Measurements from ENCODE around the gene ABRACL.

ABRACL gene

DNA sequence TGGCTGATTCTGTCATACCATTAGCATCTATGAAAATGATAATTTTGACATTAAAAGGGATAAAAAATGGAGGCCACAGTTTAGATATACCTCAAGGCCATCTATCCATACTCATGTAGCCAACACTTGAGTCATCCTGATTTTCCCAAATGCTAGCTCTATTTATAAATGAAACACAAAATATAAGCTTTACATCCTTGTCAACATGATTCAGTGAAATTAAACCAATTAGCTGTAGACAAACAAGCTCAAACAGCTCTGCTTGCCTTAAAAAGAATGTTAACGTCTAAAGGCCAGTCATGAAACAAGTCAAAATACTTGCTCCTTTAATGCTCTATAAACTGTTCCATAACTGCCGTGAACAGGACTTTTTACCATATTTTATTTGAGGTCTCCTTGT lies 40.3 kb downstream of the ABRACL start:
- H3K18ac ChIP-seq (ENCODE audit: low read length) = no peak overlapping the region
- no peak for DNase-seq (ENCODE audit: low spot score)
- H3K9me3 ChIP-seq (replicated peaks in 1 of 2; ENCODE audit: control insufficient read depth in 2 of 2, insufficient read depth in 1 of 2, low read depth in 1 of 2, low read length in 2 of 2) = no peaks in the 10 kb centered on the region
- H3K36me3 ChIP-seq (replicated peaks in 1 of 2; ENCODE audit: control insufficient read depth in 2 of 2, insufficient read depth in 2 of 2, low read length in 2 of 2) = no peaks in the 10 kb centered on the region
- H3K27me3 ChIP-seq (ENCODE audit: control insufficient read depth in 3 of 3, insufficient read depth in 3 of 3, low read depth in 1 of 3, low read length in 3 of 3) = peaks cover 0 to 7% (median 0%) of the 10 kb centered on the region in 3 experiments
- H4K8ac ChIP-seq (ENCODE audit: low read depth, low read length) = no peak overlapping the region
- H3K4me1 ChIP-seq (ENCODE audit: control insufficient read depth in 2 of 2, insufficient read depth in 1 of 2, low read depth in 1 of 2, low read length in 2 of 2) = no peaks in the 10 kb centered on the region
- H3K27ac ChIP-seq (replicated peaks; ENCODE audit: low read length) = no peak overlapping the region
- no peak overlapping the region for H2AFZ ChIP-seq (ENCODE audit: low read length)
- H2BK120ac ChIP-seq (ENCODE audit: low read depth, low read length) = no peak overlapping the region
- H2BK15ac ChIP-seq (ENCODE audit: low read length) = no peak overlapping the region
- no peak overlapping the region for H3K9ac ChIP-seq (ENCODE audit: low read depth, low read length, poor library complexity)
- no peak overlapping the region for H4K91ac ChIP-seq (ENCODE audit: low read depth, low read length, poor library complexity)
- no peak overlapping the region for H2BK5ac ChIP-seq (ENCODE audit: low read length)
- H3K79me1 ChIP-seq (ENCODE audit: low read depth, low read length) = no peaks in the 10 kb centered on the region
- H3K4ac ChIP-seq (ENCODE audit: low read length) = no peak overlapping the region
- H3K4me2 ChIP-seq (ENCODE audit: insufficient read depth, low read length, poor library complexity, severe bottlenecking) = no peak overlapping the region
- H3K23ac ChIP-seq (ENCODE audit: low read depth, low read length, poor library complexity) = no peak overlapping the region
- H3K4me3 ChIP-seq (ENCODE audit: low read length in 2 of 2) = no peak overlapping the region
- H3K14ac ChIP-seq (ENCODE audit: low read length) = no peak overlapping the region
- WGBS, 2 donors (ENCODE audit: extremely low coverage in 2 of 2, insufficient read length in 2 of 2, insufficient replicate concordance in 1 of 2) = no CpG with 5 or more reads among the region's 2 CpGs
- no peak overlapping the region for H2BK12ac ChIP-seq (ENCODE audit: low read length)
- H2AK5ac ChIP-seq (ENCODE audit: low read depth, low read length) = no peak overlapping the region

DNA sequence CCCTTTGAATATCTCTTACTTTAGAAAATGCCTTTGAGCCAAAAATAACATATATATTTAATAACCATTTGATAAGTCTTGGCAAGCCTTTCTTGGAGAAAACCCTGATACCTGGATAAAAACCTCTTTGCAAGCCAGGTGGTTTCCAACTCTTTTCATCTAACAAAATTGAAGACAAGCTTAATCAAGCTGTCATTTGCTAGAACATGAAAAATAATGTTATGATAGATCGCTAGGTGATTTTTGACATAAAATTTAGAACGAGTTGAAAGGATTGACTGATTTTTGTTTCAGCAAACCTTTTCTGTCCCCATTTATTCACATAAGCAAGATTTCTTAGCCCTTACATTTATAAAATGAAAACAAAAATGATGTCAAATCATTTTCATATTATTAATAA lies 44.6 kb downstream of the ABRACL start:
- no peak overlapping the region for H3K9ac ChIP-seq (ENCODE audit: low read depth, low read length, poor library complexity)
- H2BK5ac ChIP-seq (ENCODE audit: low read length) = no peak overlapping the region
- H2BK120ac ChIP-seq (ENCODE audit: low read depth, low read length) = no peak overlapping the region
- H3K4ac ChIP-seq (ENCODE audit: low read length) = no peak overlapping the region
- no peaks in the 10 kb centered on the region for H3K79me1 ChIP-seq (ENCODE audit: low read depth, low read length)
- H4K8ac ChIP-seq (ENCODE audit: low read depth, low read length) = no peak overlapping the region
- H3K18ac ChIP-seq (ENCODE audit: low read length) = no peak overlapping the region
- H3K9me3 ChIP-seq (replicated peaks in 1 of 2; ENCODE audit: control insufficient read depth in 2 of 2, insufficient read depth in 1 of 2, low read depth in 1 of 2, low read length in 2 of 2) = no peaks in the 10 kb centered on the region
- H3K36me3 ChIP-seq (replicated peaks in 1 of 2; ENCODE audit: control insufficient read depth in 2 of 2, insufficient read depth in 2 of 2, low read length in 2 of 2) = no peaks in the 10 kb centered on the region
- H3K23ac ChIP-seq (ENCODE audit: low read depth, low read length, poor library complexity) = no peak overlapping the region
- no peak overlapping the region for H4K91ac ChIP-seq (ENCODE audit: low read depth, low read length, poor library complexity)
- peaks cover 0 to 7% (median 0%) of the 10 kb centered on the region in 3 experiments for H3K27me3 ChIP-seq (ENCODE audit: control insufficient read depth in 3 of 3, insufficient read depth in 3 of 3, low read depth in 1 of 3, low read length in 3 of 3)
- H3K4me3 ChIP-seq (ENCODE audit: low read length in 2 of 2) = no peak overlapping the region
- H2AFZ ChIP-seq (ENCODE audit: low read length) = no peak overlapping the region
- no peak overlapping the region for H2AK5ac ChIP-seq (ENCODE audit: low read depth, low read length)
- H3K14ac ChIP-seq (ENCODE audit: low read length) = no peak overlapping the region
- H2BK12ac ChIP-seq (ENCODE audit: low read length) = no peak overlapping the region
- no peak overlapping the region for H2BK15ac ChIP-seq (ENCODE audit: low read length)
- DNase-seq (ENCODE audit: low spot score) = no peak
- no peak overlapping the region for H3K4me2 ChIP-seq (ENCODE audit: insufficient read depth, low read length, poor library complexity, severe bottlenecking)
- no peak overlapping the region for H3K27ac ChIP-seq (replicated peaks; ENCODE audit: low read length)
- no peaks in the 10 kb centered on the region for H3K4me1 ChIP-seq (ENCODE audit: control insufficient read depth in 2 of 2, insufficient read depth in 1 of 2, low read depth in 1 of 2, low read length in 2 of 2)
- no CpG with 5 or more reads among the region's 2 CpGs for WGBS, 2 donors (ENCODE audit: extremely low coverage in 2 of 2, insufficient read length in 2 of 2, insufficient replicate concordance in 1 of 2)

DNA sequence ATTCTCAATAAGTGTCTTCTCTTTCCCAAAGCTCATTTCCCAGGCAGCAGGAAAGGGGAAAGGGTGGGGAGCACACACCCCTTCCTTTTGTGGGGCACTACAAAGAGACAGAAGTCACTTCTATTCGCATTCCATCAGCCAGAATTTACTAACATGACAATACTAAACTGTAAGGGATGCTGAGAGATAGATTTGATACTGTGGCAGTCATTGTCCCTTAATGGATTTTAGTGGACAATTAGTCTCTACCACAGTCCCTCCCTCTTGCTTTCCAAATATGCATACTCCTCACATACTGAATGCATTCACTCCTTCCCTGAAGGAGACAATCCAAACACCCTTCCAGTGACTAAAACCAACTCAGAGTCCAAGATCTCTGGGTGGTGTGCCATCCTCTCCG lies 50.5 kb downstream of the ABRACL start:
- no peak overlapping the region for H2AFZ ChIP-seq (ENCODE audit: low read length)
- H3K79me1 ChIP-seq (ENCODE audit: low read depth, low read length) = no peaks in the 10 kb centered on the region
- no peak overlapping the region for H2BK15ac ChIP-seq (ENCODE audit: low read length)
- no peak overlapping the region for H2AK5ac ChIP-seq (ENCODE audit: low read depth, low read length)
- H3K27ac ChIP-seq (replicated peaks; ENCODE audit: low read length) = no peak overlapping the region
- DNase-seq (ENCODE audit: low spot score) = no peak
- H3K4me2 ChIP-seq (ENCODE audit: insufficient read depth, low read length, poor library complexity, severe bottlenecking) = no peak overlapping the region
- no peaks in the 10 kb centered on the region for H3K27me3 ChIP-seq (ENCODE audit: control insufficient read depth in 3 of 3, insufficient read depth in 3 of 3, low read depth in 1 of 3, low read length in 3 of 3)
- no peak overlapping the region for H3K18ac ChIP-seq (ENCODE audit: low read length)
- H3K4me1 ChIP-seq (ENCODE audit: control insufficient read depth in 2 of 2, insufficient read depth in 1 of 2, low read depth in 1 of 2, low read length in 2 of 2) = peaks cover 7 to 12% of the 10 kb centered on the region in 2 donors
- no peak overlapping the region for H4K8ac ChIP-seq (ENCODE audit: low read depth, low read length)
- no peak overlapping the region for H2BK5ac ChIP-seq (ENCODE audit: low read length)
- H2BK12ac ChIP-seq (ENCODE audit: low read length) = no peak overlapping the region
- H3K23ac ChIP-seq (ENCODE audit: low read depth, low read length, poor library complexity) = no peak overlapping the region
- H2BK120ac ChIP-seq (ENCODE audit: low read depth, low read length) = no peak overlapping the region
- H3K14ac ChIP-seq (ENCODE audit: low read length) = no peak overlapping the region
- no peaks in the 10 kb centered on the region for H3K9me3 ChIP-seq (replicated peaks in 1 of 2; ENCODE audit: control insufficient read depth in 2 of 2, insufficient read depth in 1 of 2, low read depth in 1 of 2, low read length in 2 of 2)
- H3K36me3 ChIP-seq (replicated peaks in 1 of 2; ENCODE audit: control insufficient read depth in 2 of 2, insufficient read depth in 2 of 2, low read length in 2 of 2) = no peaks in the 10 kb centered on the region
- no peak overlapping the region for H3K4me3 ChIP-seq (ENCODE audit: low read length in 2 of 2)
- H3K4ac ChIP-seq (ENCODE audit: low read length) = no peak overlapping the region
- no peak overlapping the region for H3K9ac ChIP-seq (ENCODE audit: low read depth, low read length, poor library complexity)
- WGBS, 2 donors (ENCODE audit: extremely low coverage in 2 of 2, insufficient read length in 2 of 2, insufficient replicate concordance in 1 of 2) = no CpG with 5 or more reads among the region's 2 CpGs
- H4K91ac ChIP-seq (ENCODE audit: low read depth, low read length, poor library complexity) = no peak overlapping the region

DNA sequence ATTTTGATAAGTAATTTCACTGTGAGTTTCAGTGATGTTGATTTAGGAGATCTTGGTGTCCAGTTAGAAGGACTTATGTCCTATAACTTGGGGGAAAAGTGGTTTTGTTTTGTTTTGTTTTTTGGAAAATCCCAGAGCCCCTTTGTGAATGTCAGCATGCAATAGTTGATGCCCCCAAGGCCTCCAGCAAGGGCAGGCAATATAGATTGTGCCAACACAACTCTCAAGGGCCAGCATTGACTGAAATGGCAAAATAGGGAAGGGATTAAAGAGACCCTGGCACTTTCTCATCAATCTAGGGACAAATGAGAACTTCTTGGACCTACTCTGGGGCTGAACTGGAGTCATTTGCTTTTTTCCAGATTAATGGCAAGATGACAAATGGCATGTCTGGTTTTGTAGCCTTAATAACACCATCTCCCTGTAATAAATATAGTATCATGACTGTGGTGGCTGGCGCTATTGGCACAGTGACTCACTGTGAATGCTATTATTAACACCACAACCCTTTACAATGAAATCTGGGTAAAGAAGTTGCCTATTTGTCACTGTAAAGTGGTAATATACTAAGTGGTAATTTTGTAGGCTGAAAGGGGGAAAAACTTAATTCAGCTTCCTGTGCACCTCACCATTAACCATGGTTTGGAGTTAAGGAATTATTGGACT lies 51.8 kb downstream of the ABRACL start:
- Histone ChIP-seq H3K79me1 (ENCODE audit: low read depth, low read length) (no peaks in the 10 kb centered on the region), H3K9ac (ENCODE audit: low read depth, low read length, poor library complexity) (no peak overlapping the region), H2AK5ac (ENCODE audit: low read depth, low read length) (no peak overlapping the region), H4K91ac (ENCODE audit: low read depth, low read length, poor library complexity) (no peak overlapping the region), H3K23ac (ENCODE audit: low read depth, low read length, poor library complexity) (no peak overlapping the region), H2BK12ac (ENCODE audit: low read length) (no peak overlapping the region), H3K4ac (ENCODE audit: low read length) (no peak overlapping the region), H4K8ac (ENCODE audit: low read depth, low read length) (no peak overlapping the region), H3K18ac (ENCODE audit: low read length) (no peak overlapping the region), H3K9me3 (replicated peaks in 1 of 2; ENCODE audit: control insufficient read depth in 2 of 2, insufficient read depth in 1 of 2, low read depth in 1 of 2, low read length in 2 of 2) (no peaks in the 10 kb centered on the region), H3K4me2 (ENCODE audit: insufficient read depth, low read length, poor library complexity, severe bottlenecking) (no peak overlapping the region), H2BK15ac (ENCODE audit: low read length) (no peak overlapping the region), H2BK120ac (ENCODE audit: low read depth, low read length) (no peak overlapping the region), H3K4me3 (ENCODE audit: low read length in 2 of 2) (no peak overlapping the region), H3K36me3 (replicated peaks in 1 of 2; ENCODE audit: control insufficient read depth in 2 of 2, insufficient read depth in 2 of 2, low read length in 2 of 2) (no peaks in the 10 kb centered on the region), H3K27ac (replicated peaks; ENCODE audit: low read length) (no peak overlapping the region), H2AFZ (ENCODE audit: low read length) (no peak overlapping the region), H3K27me3 (ENCODE audit: control insufficient read depth in 3 of 3, insufficient read depth in 3 of 3, low read depth in 1 of 3, low read length in 3 of 3) (no peaks in the 10 kb centered on the region), H3K14ac (ENCODE audit: low read length) (no peak overlapping the region), H2BK5ac (ENCODE audit: low read length) (no peak overlapping the region), H3K4me1 (ENCODE audit: control insufficient read depth in 2 of 2, insufficient read depth in 1 of 2, low read depth in 1 of 2, low read length in 2 of 2) (peaks cover 7 to 12% of the 10 kb centered on the region in 2 donors)
- no CpG with 5 or more reads among the region's 1 CpG for WGBS, 2 donors (ENCODE audit: extremely low coverage in 2 of 2, insufficient read length in 2 of 2, insufficient replicate concordance in 1 of 2)
- no peak for DNase-seq (ENCODE audit: low spot score)
